ENCODE measurements around the gene SHKBP1. TPM values are rescaled to one million over a fixed set of nuclear protein-coding genes. Genes with fewer than 3 reads are reported as not detected.

The SHKBP1 gene
- total and polyA plus RNA-seq, 9 of the 15 experiments (the other 6 are each of a cell fraction or from before 2014, with no cell fraction given) = 1.2 to 58.1 (median 22.3) TPM

DNA sequence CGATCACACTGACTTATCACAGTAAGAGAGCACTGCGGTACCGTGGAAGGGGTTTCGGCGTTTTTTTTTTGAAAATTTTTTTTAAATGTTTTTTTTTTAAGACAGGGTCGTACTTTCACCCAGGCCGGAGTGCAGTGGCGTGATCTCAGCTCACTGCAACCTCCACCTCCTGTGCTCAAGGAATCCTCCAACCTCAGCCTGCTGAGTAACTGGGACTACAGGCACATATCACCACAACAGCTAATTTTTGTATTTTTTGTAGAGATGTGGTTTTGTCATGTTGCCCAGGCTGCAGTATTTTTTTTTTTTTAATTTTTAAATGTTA lies 43.5 kb downstream of the SHKBP1 start:
- Histone ChIP-seq H3K36me3 (ENCODE audit: control insufficient read depth, insufficient read depth, low read length) (peaks cover 70% of the 10 kb centered on the region; the same call in 2 of the 3 replicates), H4K20me1 (replicated peaks; ENCODE audit: control insufficient read depth, insufficient read depth, low read length) (no peaks in the 10 kb centered on the region), H3K4me2 (ENCODE audit: insufficient read depth, low read length) (no peak overlapping the region), H3K9me3 (replicated peaks; ENCODE audit: control insufficient read depth, insufficient read depth, low read depth, low read length) (no peaks in the 10 kb centered on the region), H3K9me1 (ENCODE audit: control insufficient read depth, insufficient read depth, low read length) (no peaks in the 10 kb centered on the region), H3K27ac (ENCODE audit: extremely low read depth, low read depth, low read length) (no peak overlapping the region), H3K4me3 (no peak overlapping the region), H2AFZ (ENCODE audit: low read depth, low read length) (no peak overlapping the region), H3K27me3 (ENCODE audit: control insufficient read depth in 2 of 2, insufficient read depth in 2 of 2, low read length in 2 of 2) (no peaks in the 10 kb centered on the region), H3K4me1 (replicated peaks in 1 of 2; ENCODE audit: control insufficient read depth in 2 of 2, insufficient read depth in 2 of 2, low read length in 2 of 2) (peaks cover 29 to 41% of the 10 kb centered on the region in 2 experiments), H3K79me2 (ENCODE audit: control insufficient read depth, insufficient read depth, low read length) (no peaks in the 10 kb centered on the region), H3K9ac (ENCODE audit: insufficient read depth in 1 of 2, low read depth in 2 of 2, low read length in 2 of 2) (no peak overlapping the region)
- TF ChIP-seq E2F3 (CRISPR knock-in tag; IDR thresholded peaks at IDR 0.05) (no peak), CBX3 (IDR thresholded peaks at IDR 0.05; ENCODE audit: borderline replicate concordance in 1 of 2, low read length in 2 of 2) (no peak), ZNF133 (CRISPR knock-in tag; IDR thresholded peaks at IDR 0.05) (no peak), SUPT5H (IDR thresholded peaks at IDR 0.05) (no peak), POLR2B (IDR thresholded peaks at IDR 0.05; ENCODE audit: low read depth, partially characterized antibody) (no peak), XRCC3 (IDR thresholded peaks at IDR 0.05) (no peak), ZKSCAN3 (CRISPR knock-in tag; IDR thresholded peaks at IDR 0.05) (no peak), ARID1B (IDR thresholded peaks at IDR 0.05) (no peak), SMAD1 (IDR thresholded peaks at IDR 0.05; ENCODE audit: low read depth, low read length, partially characterized antibody) (no peak), RUNX1 (IDR thresholded peaks at IDR 0.05; ENCODE audit: low read depth) (no peak), ZNF197 (CRISPR knock-in tag; IDR thresholded peaks at IDR 0.05; ENCODE audit: low read depth) (no peak), ZNF239 (CRISPR knock-in tag; IDR thresholded peaks at IDR 0.05) (no peak), CREM (IDR thresholded peaks at IDR 0.05; ENCODE audit: low read depth) (no peak)
- TF ChIP-seq, protein P1, sequence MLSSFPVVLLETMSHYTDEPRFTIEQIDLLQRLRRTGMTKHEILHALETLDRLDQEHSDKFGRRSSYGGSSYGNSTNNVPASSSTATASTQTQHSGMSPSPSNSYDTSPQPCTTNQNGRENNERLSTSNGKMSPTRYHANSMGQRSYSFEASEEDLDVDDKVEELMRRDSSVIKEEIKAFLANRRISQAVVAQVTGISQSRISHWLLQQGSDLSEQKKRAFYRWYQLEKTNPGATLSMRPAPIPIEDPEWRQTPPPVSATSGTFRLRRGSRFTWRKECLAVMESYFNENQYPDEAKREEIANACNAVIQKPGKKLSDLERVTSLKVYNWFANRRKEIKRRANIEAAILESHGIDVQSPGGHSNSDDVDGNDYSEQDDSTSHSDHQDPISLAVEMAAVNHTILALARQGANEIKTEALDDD (IDR thresholded peaks at IDR 0.05) = no peak
- TF ChIP-seq, protein P2, sequence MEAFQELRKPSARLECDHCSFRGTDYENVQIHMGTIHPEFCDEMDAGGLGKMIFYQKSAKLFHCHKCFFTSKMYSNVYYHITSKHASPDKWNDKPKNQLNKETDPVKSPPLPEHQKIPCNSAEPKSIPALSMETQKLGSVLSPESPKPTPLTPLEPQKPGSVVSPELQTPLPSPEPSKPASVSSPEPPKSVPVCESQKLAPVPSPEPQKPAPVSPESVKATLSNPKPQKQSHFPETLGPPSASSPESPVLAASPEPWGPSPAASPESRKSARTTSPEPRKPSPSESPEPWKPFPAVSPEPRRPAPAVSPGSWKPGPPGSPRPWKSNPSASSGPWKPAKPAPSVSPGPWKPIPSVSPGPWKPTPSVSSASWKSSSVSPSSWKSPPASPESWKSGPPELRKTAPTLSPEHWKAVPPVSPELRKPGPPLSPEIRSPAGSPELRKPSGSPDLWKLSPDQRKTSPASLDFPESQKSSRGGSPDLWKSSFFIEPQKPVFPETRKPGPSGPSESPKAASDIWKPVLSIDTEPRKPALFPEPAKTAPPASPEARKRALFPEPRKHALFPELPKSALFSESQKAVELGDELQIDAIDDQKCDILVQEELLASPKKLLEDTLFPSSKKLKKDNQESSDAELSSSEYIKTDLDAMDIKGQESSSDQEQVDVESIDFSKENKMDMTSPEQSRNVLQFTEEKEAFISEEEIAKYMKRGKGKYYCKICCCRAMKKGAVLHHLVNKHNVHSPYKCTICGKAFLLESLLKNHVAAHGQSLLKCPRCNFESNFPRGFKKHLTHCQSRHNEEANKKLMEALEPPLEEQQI (IDR thresholded peaks at IDR 0.05) = no peak
- TF ChIP-seq, protein P3, sequence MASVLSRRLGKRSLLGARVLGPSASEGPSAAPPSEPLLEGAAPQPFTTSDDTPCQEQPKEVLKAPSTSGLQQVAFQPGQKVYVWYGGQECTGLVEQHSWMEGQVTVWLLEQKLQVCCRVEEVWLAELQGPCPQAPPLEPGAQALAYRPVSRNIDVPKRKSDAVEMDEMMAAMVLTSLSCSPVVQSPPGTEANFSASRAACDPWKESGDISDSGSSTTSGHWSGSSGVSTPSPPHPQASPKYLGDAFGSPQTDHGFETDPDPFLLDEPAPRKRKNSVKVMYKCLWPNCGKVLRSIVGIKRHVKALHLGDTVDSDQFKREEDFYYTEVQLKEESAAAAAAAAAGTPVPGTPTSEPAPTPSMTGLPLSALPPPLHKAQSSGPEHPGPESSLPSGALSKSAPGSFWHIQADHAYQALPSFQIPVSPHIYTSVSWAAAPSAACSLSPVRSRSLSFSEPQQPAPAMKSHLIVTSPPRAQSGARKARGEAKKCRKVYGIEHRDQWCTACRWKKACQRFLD (CRISPR knock-in tag; IDR thresholded peaks at IDR 0.05) = no peak
- TF ChIP-seq, protein P4, sequence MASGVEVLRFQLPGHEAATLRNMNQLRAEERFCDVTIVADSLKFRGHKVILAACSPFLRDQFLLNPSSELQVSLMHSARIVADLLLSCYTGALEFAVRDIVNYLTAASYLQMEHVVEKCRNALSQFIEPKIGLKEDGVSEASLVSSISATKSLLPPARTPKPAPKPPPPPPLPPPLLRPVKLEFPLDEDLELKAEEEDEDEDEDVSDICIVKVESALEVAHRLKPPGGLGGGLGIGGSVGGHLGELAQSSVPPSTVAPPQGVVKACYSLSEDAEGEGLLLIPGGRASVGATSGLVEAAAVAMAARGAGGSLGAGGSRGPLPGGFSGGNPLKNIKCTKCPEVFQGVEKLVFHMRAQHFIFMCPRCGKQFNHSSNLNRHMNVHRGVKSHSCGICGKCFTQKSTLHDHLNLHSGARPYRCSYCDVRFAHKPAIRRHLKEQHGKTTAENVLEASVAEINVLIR (CRISPR knock-in tag; IDR thresholded peaks at IDR 0.05) = no peak
- WGBS (ENCODE audit: insufficient coverage, low coverage, missing lambda C conversion rate) = 92% methylated on average over 8 of the region's 8 CpGs
- no TSS peak for BruUV-seq (replicated peaks)
- ATAC-seq (no peak), FAIRE-seq (no peak), DNase-seq (ENCODE audit: extremely low read depth in 1 of 4, low spot score in 3 of 4) (no peak)
- ChIA-PET CTCF (ENCODE audit: low intra/inter-chr PET ratio) (no interaction called here), POLR2A (no interaction called here)
- intact Hi-C loops (cut with micrococcal nuclease) (no loop called here), in situ Hi-C loops (cut with MboI) (no loop called here)

Data from K562 (cell line).